HEK293T (cell line): ENCODE data around the gene MELK.

Experiments
- ARNT ChIP-seq: fragments of 450-650 bp; IDR thresholded peaks from 2 replicates; pipeline ENCODE4 v1.6.1; 2017; ENCODE audit warnings: mild to moderate bottlenecking
- FOXK2 ChIP-seq: fragments of 450-650 bp; IDR thresholded peaks from 2 replicates; pipeline ENCODE4 v1.6.1; 2016; ENCODE audit warnings: mild to moderate bottlenecking
- FOXM1 ChIP-seq: fragments of 450-650 bp; IDR thresholded peaks from 2 replicates; pipeline ENCODE4 v1.6.1; 2017; ENCODE audit warnings: mild to moderate bottlenecking, borderline replicate concordance
- HDGF ChIP-seq: fragments of 450-650 bp; IDR thresholded peaks from 2 replicates; pipeline ENCODE4 v1.6.1; 2017; ENCODE audit warnings: antibody characterized with exemption, borderline replicate concordance
- LEF1 ChIP-seq: fragments of 450-650 bp; IDR thresholded peaks from 2 replicates; pipeline ENCODE4 v1.6.1; 2017; ENCODE audit warnings: mild to moderate bottlenecking, borderline replicate concordance
- SP1 ChIP-seq: fragments of 450-650 bp; IDR thresholded peaks from 2 replicates; pipeline ENCODE4 v1.6.1; 2017
- SUZ12 ChIP-seq: fragments of 450-650 bp; IDR thresholded peaks from 2 replicates; pipeline ENCODE4 v1.6.1; 2016; ENCODE audit warnings: mild to moderate bottlenecking
- TARDBP ChIP-seq: fragments of 450-650 bp; IDR thresholded peaks from 2 replicates; pipeline ENCODE4 v1.6.1; 2016
- ZNF384 ChIP-seq: fragments of 450-650 bp; IDR thresholded peaks from 2 replicates; pipeline ENCODE4 v1.6.1; 2016
- TF ChIP-seq, protein P1 (sequence below): fragments of 450-650 bp; IDR thresholded peaks from 2 replicates; pipeline ENCODE4 v1.6.1; 2016

- TF ChIP-seq FOXK2, result no peak
- no peak for TF ChIP-seq FOXM1
- TF ChIP-seq HDGF, result no peak
- no peak for TF ChIP-seq SP1
- TF ChIP-seq ARNT, result no peak
- no peak for TF ChIP-seq TARDBP
- no peak for TF ChIP-seq SUZ12
- TF ChIP-seq, protein P1, sequence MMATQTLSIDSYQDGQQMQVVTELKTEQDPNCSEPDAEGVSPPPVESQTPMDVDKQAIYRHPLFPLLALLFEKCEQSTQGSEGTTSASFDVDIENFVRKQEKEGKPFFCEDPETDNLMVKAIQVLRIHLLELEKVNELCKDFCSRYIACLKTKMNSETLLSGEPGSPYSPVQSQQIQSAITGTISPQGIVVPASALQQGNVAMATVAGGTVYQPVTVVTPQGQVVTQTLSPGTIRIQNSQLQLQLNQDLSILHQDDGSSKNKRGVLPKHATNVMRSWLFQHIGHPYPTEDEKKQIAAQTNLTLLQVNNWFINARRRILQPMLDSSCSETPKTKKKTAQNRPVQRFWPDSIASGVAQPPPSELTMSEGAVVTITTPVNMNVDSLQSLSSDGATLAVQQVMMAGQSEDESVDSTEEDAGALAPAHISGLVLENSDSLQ, result no peak
- TF ChIP-seq ZNF384, result no peak
- TF ChIP-seq LEF1, result no peak
Measured at GRCh38 chr9:36548454-36548853, 24.2 kb upstream of the MELK start.
